Subcutaneous adipose tissue (tissue), 4 donors: Measurements from ENCODE around the gene HOXA4. TPM values are rescaled to one million over a fixed set of nuclear protein-coding genes. Genes with fewer than 3 reads are reported as not detected.

ENCODE experiments used
- CTCF ChIP-seq: fragments of 450-650 bp; IDR thresholded peaks from one replicate; pipeline ENCODE4 v1.5.1; 2016; ENCODE audit warnings: low read depth, mild to moderate bottlenecking, control low read depth, antibody characterized with exemption, moderate library complexity
- total RNA-seq, 4 donors: library from RNA; depleted of rRNA; stranded (reverse); fragments of >200 nt; gene quantifications; one replicate each; pipeline ENCODE4 v1.1.0, GENCODE V29; 2016

The HOXA4 gene
- total RNA-seq, 4 donors from 2014 or later, result 1.2 to 2.4 (median 1.5) TPM; not detected in 1

GRCh38 chr7:27162561-27163287 lies 32.2 kb upstream of the HOXA4 start:
- no peak for TF ChIP-seq CTCF

- no peak for TF ChIP-seq CTCF
Observed at GRCh38 chr7:27161721-27162560, 31.4 kb upstream of the HOXA4 start.

- TF ChIP-seq CTCF, result no peak
Observed at GRCh38 chr7:27161214-27161720, 30.7 kb upstream of the HOXA4 start.

GRCh38 chr7:27160546-27161213 lies 30.1 kb upstream of the HOXA4 start:
- no peak for TF ChIP-seq CTCF

- TF ChIP-seq CTCF, result no peak
Observed at GRCh38 chr7:27160145-27160545, 29.6 kb upstream of the HOXA4 start.

GRCh38 chr7:27159266-27160144 lies 28.9 kb upstream of the HOXA4 start:
- no peak for TF ChIP-seq CTCF
